Liver (tissue), 9 donors: ENCODE data around the gene IFIT1B. TPM values are rescaled to one million over a fixed set of nuclear protein-coding genes. Genes with fewer than 3 reads are reported as not detected.

Experiments used
- DNase-seq: peaks from one replicate; pipeline ENCODE4 v3.0.0-alpha.2; 2017; ENCODE audit warnings: low spot score
- H3K27ac ChIP-seq, 2 donors: one replicate each; pipeline ENCODE4 v1.7.0; 2013; ENCODE audit warnings: inconsistent platforms in 2 of 2, low read length in 2 of 2, control low read depth in 1 of 2, low read depth in 1 of 2, mild to moderate bottlenecking in 1 of 2
- H3K27me3 ChIP-seq, 4 donors: one replicate each; pipeline versions ENCODE4 v1.6.1 to v1.7.0; 2013; ENCODE audit warnings: low read length in 3 of 4, inconsistent platforms in 1 of 4, mild to moderate bottlenecking in 1 of 4, moderate library complexity in 1 of 4; ENCODE audit not compliant: control insufficient read depth in 4 of 4, insufficient read depth in 4 of 4
- H3K36me3 ChIP-seq, 4 donors: one replicate each; pipeline versions ENCODE4 v1.6.1 to v1.7.0; 2013; ENCODE audit warnings: low read length in 3 of 4, mild to moderate bottlenecking in 3 of 4, low read depth in 1 of 4, moderate library complexity in 1 of 4; ENCODE audit not compliant: control insufficient read depth in 4 of 4, insufficient read depth in 3 of 4
- H3K4me1 ChIP-seq, 4 donors: one replicate each; pipeline versions ENCODE4 v1.6.1 to v1.7.0; 2013; ENCODE audit warnings: low read length in 3 of 4, mild to moderate bottlenecking in 3 of 4, moderate library complexity in 1 of 4; ENCODE audit not compliant: control insufficient read depth in 4 of 4, insufficient read depth in 4 of 4
- H3K4me3 ChIP-seq, 3 donors: one replicate each; pipeline versions ENCODE4 v1.6.1 to v1.7.0; 2013; ENCODE audit warnings: low read length in 3 of 3, control low read depth in 1 of 3, low read depth in 1 of 3, mild to moderate bottlenecking in 1 of 3
- H3K9ac ChIP-seq, 2 donors: one replicate each; pipeline ENCODE4 v1.7.0; 2013; ENCODE audit warnings: low read length in 2 of 2, mild to moderate bottlenecking in 2 of 2, moderate library complexity in 2 of 2, control low read depth in 1 of 2, low read depth in 1 of 2
- H3K9me3 ChIP-seq, 4 donors: one replicate each; pipeline versions ENCODE4 v1.6.1 to v1.7.0; 2013; ENCODE audit warnings: low read length in 3 of 4; ENCODE audit not compliant: control insufficient read depth in 4 of 4
- ATF3 ChIP-seq: IDR thresholded peaks from 2 replicates; pipeline ENCODE4 v1.6.1; 2016; ENCODE audit warnings: antibody characterized with exemption
- CTCF ChIP-seq: fragments of 150-350 bp; IDR thresholded peaks from 2 replicates; pipeline ENCODE4 v1.5.1; 2017; ENCODE audit warnings: improper control_type of control experiment, low read depth, low read length; ENCODE audit not compliant: missing input control
- FOXA1 ChIP-seq: IDR thresholded peaks from 2 replicates; pipeline ENCODE4 v1.6.1; 2016; ENCODE audit warnings: antibody characterized with exemption
- FOXA2 ChIP-seq: IDR thresholded peaks from 2 replicates; pipeline ENCODE4 v1.6.1; 2016; ENCODE audit warnings: antibody characterized with exemption
- GABPA ChIP-seq, 2 donors: IDR thresholded peaks in 1 of 2; conservative IDR thresholded peaks in 1 of 2; 2 replicates each; pipeline ENCODE4 v1.6.1; 2016; ENCODE audit warnings: antibody characterized with exemption in 2 of 2, mild to moderate bottlenecking in 1 of 2, moderate library complexity in 1 of 2
- HNF4A ChIP-seq, 2 donors: conservative IDR thresholded peaks; 2 replicates each; pipeline ENCODE4 v1.6.1; 2016; ENCODE audit warnings: antibody characterized with exemption in 2 of 2, mild to moderate bottlenecking in 2 of 2
- HNF4G ChIP-seq: IDR thresholded peaks from 2 replicates; pipeline ENCODE4 v1.6.1; 2016; ENCODE audit warnings: antibody characterized with exemption
- JUND ChIP-seq, 2 donors: IDR thresholded peaks; 2 replicates each; pipeline ENCODE4 v1.6.1; 2016; ENCODE audit warnings: antibody characterized with exemption in 2 of 2
- MAX ChIP-seq: IDR thresholded peaks from 2 replicates; pipeline ENCODE4 v1.6.1; 2016; ENCODE audit warnings: antibody characterized with exemption
- NR2F2 ChIP-seq: IDR thresholded peaks from 2 replicates; pipeline ENCODE4 v1.6.1; 2016; ENCODE audit warnings: antibody characterized with exemption
- RAD21 ChIP-seq, 2 donors: IDR thresholded peaks; 2 replicates each; pipeline ENCODE4 v1.6.1; 2016; ENCODE audit warnings: antibody characterized with exemption in 2 of 2, mild to moderate bottlenecking in 2 of 2
- REST ChIP-seq: IDR thresholded peaks from 2 replicates; pipeline ENCODE4 v1.6.1; 2016; ENCODE audit warnings: antibody characterized with exemption, mild to moderate bottlenecking
- RXRA ChIP-seq, 2 donors: IDR thresholded peaks; 2 replicates each; pipeline ENCODE4 v1.6.1; 2017 to 2018; ENCODE audit warnings: antibody characterized with exemption in 2 of 2, mild to moderate bottlenecking in 1 of 2
- SP1 ChIP-seq: IDR thresholded peaks from 2 replicates; pipeline ENCODE4 v1.6.1; 2018; ENCODE audit warnings: antibody characterized with exemption, mild to moderate bottlenecking
- TAF1 ChIP-seq: conservative IDR thresholded peaks from 2 replicates; pipeline ENCODE4 v1.6.1; 2016; ENCODE audit warnings: antibody characterized with exemption, mild to moderate bottlenecking
- YY1 ChIP-seq: IDR thresholded peaks from 2 replicates; pipeline ENCODE4 v1.6.1; 2016; ENCODE audit warnings: antibody characterized with exemption, mild to moderate bottlenecking
- ZBTB33 ChIP-seq: IDR thresholded peaks from 2 replicates; pipeline ENCODE4 v1.6.1; 2016; ENCODE audit warnings: antibody characterized with exemption
- WGBS: extraction: QIAGEN DNeasy Blood & Tissue Kit; methylation state at CpG from one replicate; pipeline ENCODE4 v1.1.7; 2013; 5-methylcytosine and 5-hydroxymethylcytosine counted together
- polyA plus RNA-seq, 2 donors: library from polyadenylated mRNA; stranded (reverse) in 1 of 2; unstranded in 1 of 2; fragments of 200-250 nt in 1 of 2; fragments of >200 nt in 1 of 2; fragmentation: Nextera tagmentation in 1 of 2; extraction: Ambion mirVana in 1 of 2; gene quantifications; one replicate each; pipeline versions ENCODE4 v1.2.1 to v1.2.3, GENCODE V29; 2013 to 2015
- total RNA-seq, 2 donors: library from RNA; depleted of rRNA; stranded (reverse); fragments of >200 nt; gene quantifications; one replicate each; pipeline ENCODE4 v1.2.3, GENCODE V29; 2014
- donor health status: healthy.
- donor health status: healthy.
- donor health status: healthy.
- donor health status: healthy.
- donor health status: healthy.

Gene IFIT1B
- total and polyA plus RNA-seq, 4 donors, result 0.15 to 13.3 TPM; not detected in 2

- H3K27me3 ChIP-seq, result no peaks in the 10 kb centered on the region
- peak overlapping the region in 1 of 2 donors; percentile 51 for H3K27ac ChIP-seq
- no peaks in the 10 kb centered on the region for H3K9me3 ChIP-seq
- H3K36me3 ChIP-seq, result no peaks in the 10 kb centered on the region
- TF ChIP-seq HNF4A (conservative IDR thresholded peaks at IDR 0.05) (no peak), YY1 (no peak), ZBTB33 (no peak), ATF3 (no peak), JUND (IDR thresholded peaks at IDR 0.05) (no peak), SP1 (no peak), TAF1 (no peak), NR2F2 (no peak), RAD21 (IDR thresholded peaks at IDR 0.05) (no peak), GABPA (IDR thresholded peaks at IDR 0.05 in 1 of 2, conservative IDR thresholded peaks at IDR 0.05 in 1 of 2) (no peak), FOXA2 (no peak), CTCF (no peak), REST (no peak), RXRA (IDR thresholded peaks at IDR 0.05) (no peak), HNF4G (no peak), MAX (no peak), FOXA1 (no peak)
- H3K9ac ChIP-seq, result no peak overlapping the region
- H3K4me3 ChIP-seq, result no peak overlapping the region
- H3K4me1 ChIP-seq, result peaks cover 22 to 60% (median 45%) of the 10 kb centered on the region in 4 donors
- WGBS, result 81% methylated on average over 7 of the region's 7 CpGs
- no peak for DNase-seq
Observed at GRCh38 chr10:89347701-89348457, 30.0 kb upstream of the IFIT1B start.
